Measurements from ENCODE around the gene SMC1B.
A peak's percentile ranks its signal among the peaks of the same experiment; 100 is the strongest.
"Not testable (repeated sequence)": the region's sequence is repeated elsewhere in the genome, so short reads cannot be mapped to it uniquely, and the experiment has no call there.

The SMC1B gene

DNA sequence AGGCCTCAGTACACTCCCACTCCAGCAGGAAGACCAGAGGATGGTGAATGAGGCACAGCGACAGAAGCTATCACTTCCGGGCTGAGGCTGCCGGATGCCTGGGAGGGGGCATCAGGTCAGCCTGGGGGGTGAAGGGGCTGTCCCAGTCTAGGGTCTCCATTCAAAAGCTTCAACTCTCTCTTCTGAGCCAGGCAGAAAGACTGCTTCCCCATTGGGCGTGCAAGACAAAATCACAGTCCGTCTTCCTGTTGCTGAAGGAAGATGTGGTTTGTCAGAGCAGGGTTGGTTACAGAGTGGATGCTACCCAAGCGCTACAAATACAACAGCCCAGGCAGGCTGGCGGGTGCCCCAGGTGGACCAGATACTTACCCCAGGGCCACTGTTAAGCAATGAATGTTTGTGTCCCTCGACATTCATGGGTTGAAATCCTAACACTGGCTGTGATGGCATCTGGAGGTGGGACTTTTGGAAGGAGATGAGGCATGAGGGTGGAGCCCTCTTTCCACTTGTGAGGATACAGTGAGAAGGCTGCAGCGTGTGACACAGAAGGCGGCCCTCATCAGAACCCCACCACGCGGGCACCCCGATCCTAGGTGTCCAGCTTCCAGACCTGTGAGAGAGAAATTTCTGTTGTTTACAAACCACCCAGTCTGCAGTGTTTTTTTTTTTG lies 116.6 kb downstream of the SMC1B start:
- Histone ChIP-seq H3K9me3 (ENCODE audit: control insufficient read depth, low read length) (no peaks in the 10 kb centered on the region), H3K36me3 (ENCODE audit: control insufficient read depth, insufficient read depth, low read length) (no peaks in the 10 kb centered on the region), H3K4me1 (ENCODE audit: control insufficient read depth, insufficient read depth, low read length, poor library complexity, severe bottlenecking) (peaks cover 12% of the 10 kb centered on the region)

DNA sequence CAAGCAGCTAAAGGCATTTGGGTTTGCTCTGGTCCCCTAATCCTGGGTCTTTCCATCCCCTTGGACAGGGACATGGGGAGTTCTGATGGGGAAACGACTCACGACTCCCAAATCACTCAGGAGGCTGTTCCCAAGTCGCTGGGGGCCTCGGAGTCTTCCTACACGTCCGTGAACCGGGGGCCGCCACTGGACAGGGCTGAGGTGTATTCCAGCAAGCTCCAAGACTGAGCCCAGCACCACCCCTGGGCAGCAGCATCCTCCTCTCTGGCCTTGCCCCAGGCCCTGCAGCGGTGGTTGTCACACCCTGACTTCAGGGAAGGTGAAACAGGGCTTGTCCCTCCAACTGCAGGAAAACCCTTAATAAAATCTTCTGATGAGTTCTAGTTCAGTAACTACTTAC lies 117.9 kb downstream of the SMC1B start:
- DNase-seq, result no peak
- no peaks in the 10 kb centered on the region for H3K9me3 ChIP-seq (ENCODE audit: control insufficient read depth, low read length)
- H3K36me3 ChIP-seq (ENCODE audit: control insufficient read depth, insufficient read depth, low read length), result no peaks in the 10 kb centered on the region
- H3K27ac ChIP-seq (ENCODE audit: insufficient read depth, low read length, poor library complexity, severe bottlenecking), result peak overlapping the region; percentile 21
- H3K4me3 ChIP-seq (ENCODE audit: insufficient read depth, low read depth, low read length, poor library complexity, severe bottlenecking), result no peak overlapping the region
- no peaks in the 10 kb centered on the region for H3K27me3 ChIP-seq (replicated peaks; ENCODE audit: control insufficient read depth, insufficient read depth, low read length, poor library complexity, severe bottlenecking)
- H3K4me1 ChIP-seq (ENCODE audit: control insufficient read depth, insufficient read depth, low read length, poor library complexity, severe bottlenecking), result peaks cover 12% of the 10 kb centered on the region

More for the DNA sequence above, 116.6 kb downstream of the SMC1B start:
- Histone ChIP-seq H3K27ac (ENCODE audit: insufficient read depth, low read length, poor library complexity, severe bottlenecking) (peak overlapping the region; percentile 45), H3K27me3 (replicated peaks; ENCODE audit: control insufficient read depth, insufficient read depth, low read length, poor library complexity, severe bottlenecking) (no peaks in the 10 kb centered on the region), H3K4me3 (ENCODE audit: insufficient read depth, low read depth, low read length, poor library complexity, severe bottlenecking) (no peak overlapping the region)
- no peak for DNase-seq

DNA sequence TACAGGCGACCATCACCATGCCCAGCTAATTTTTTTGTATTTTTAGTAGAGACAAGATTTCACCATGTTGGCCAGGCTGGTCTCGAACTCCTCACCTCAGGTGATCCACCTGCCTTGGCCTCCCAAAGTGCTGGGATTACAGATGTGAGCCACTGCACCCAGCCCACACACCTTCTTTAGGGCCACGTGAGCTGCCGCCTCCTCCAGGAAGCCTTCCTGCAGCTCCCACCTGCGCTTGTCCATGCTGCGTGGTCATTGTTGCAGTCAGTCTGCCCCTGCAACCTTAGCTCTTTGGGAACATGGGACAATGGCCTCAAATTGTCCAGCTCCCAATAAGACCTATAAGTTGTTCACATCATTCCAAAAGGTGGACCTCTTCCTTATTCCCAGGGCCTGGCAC lies 118.4 kb downstream of the SMC1B start:
- H3K36me3 ChIP-seq (ENCODE audit: control insufficient read depth, insufficient read depth, low read length); H3K27ac ChIP-seq (ENCODE audit: insufficient read depth, low read length, poor library complexity, severe bottlenecking); H3K4me3 ChIP-seq (ENCODE audit: insufficient read depth, low read depth, low read length, poor library complexity, severe bottlenecking); H3K9me3 ChIP-seq (ENCODE audit: control insufficient read depth, low read length); DNase-seq; H3K27me3 ChIP-seq (replicated peaks; ENCODE audit: control insufficient read depth, insufficient read depth, low read length, poor library complexity, severe bottlenecking): not testable (repeated sequence)
- H3K4me1 ChIP-seq (ENCODE audit: control insufficient read depth, insufficient read depth, low read length, poor library complexity, severe bottlenecking), result peaks cover 12% of the 10 kb centered on the region

Measured in effector memory CD4-positive, alpha-beta T cell (primary cell).